T-helper 1 cell treated with Interleukin-12 subunit alpha and Interleukin-12 subunit beta and Interleukin-4 antibody, amounts not matched to agents 30 μg/mL and 1 μg/mL, for 36 hours (primary cell): ENCODE data around the gene PRKRA.

Experiments used
- H3K27ac Mint-ChIP-seq: one replicate; pipeline ENCODE4 v1.8.0; 2021; ENCODE audit warnings: mild to moderate bottlenecking, mixed read lengths
- H3K27me3 Mint-ChIP-seq: one replicate; pipeline ENCODE4 v1.8.0; 2021; ENCODE audit warnings: low read depth, mixed read lengths
- H3K36me3 Mint-ChIP-seq: one replicate; pipeline ENCODE4 v1.8.0; 2021; ENCODE audit warnings: low read depth, mixed read lengths
- H3K4me1 Mint-ChIP-seq: one replicate; pipeline ENCODE4 v1.8.0; 2021; ENCODE audit warnings: low read depth, mixed read lengths
- H3K4me3 Mint-ChIP-seq: one replicate; pipeline ENCODE4 v1.8.0; 2021; ENCODE audit warnings: mild to moderate bottlenecking, moderate library complexity, mixed read lengths
- H3K9me3 Mint-ChIP-seq: one replicate; pipeline ENCODE4 v1.8.0; 2021; ENCODE audit warnings: mixed read lengths

The PRKRA gene

GRCh38 chr2:178386986-178387597 lies 63.9 kb downstream of the PRKRA start:
- Mint-ChIP-seq H3K4me3 (peak overlapping the region; percentile 1), H3K36me3 (peaks cover 2% of the 10 kb centered on the region), H3K27ac (peak overlapping the region; percentile 74), H3K9me3 (peaks cover 4% of the 10 kb centered on the region), H3K27me3 (peaks cover 3% of the 10 kb centered on the region), H3K4me1 (peaks cover 13% of the 10 kb centered on the region)

- Mint-ChIP-seq H3K27ac (no peak overlapping the region), H3K27me3 (no peaks in the 10 kb centered on the region), H3K4me1 (peaks cover 15% of the 10 kb centered on the region), H3K36me3 (peaks cover 2% of the 10 kb centered on the region), H3K9me3 (peaks cover 4% of the 10 kb centered on the region), H3K4me3 (no peak overlapping the region)
Observed at GRCh38 chr2:178385595-178386148, 65.3 kb downstream of the PRKRA start.

- Mint-ChIP-seq H3K4me3 (no peak overlapping the region), H3K4me1 (peaks cover 15% of the 10 kb centered on the region), H3K36me3 (peaks cover 2% of the 10 kb centered on the region), H3K27me3 (no peaks in the 10 kb centered on the region), H3K27ac (no peak overlapping the region), H3K9me3 (peaks cover 4% of the 10 kb centered on the region)
Observed at GRCh38 chr2:178383718-178384117, 67.3 kb downstream of the PRKRA start.
